GM23338 (cell line): ENCODE results near the gene PGLYRP1. TPM values are rescaled to one million over a fixed set of nuclear protein-coding genes. Genes with fewer than 3 reads are reported as not detected.

Experiments used
- ATAC-seq: fragments of 200-7000 bp; cut with Tn5 transposase; 3 replicates; pipeline ENCODE4 v1.9.1; 2020
- DNase-seq: peaks from one replicate; pipeline ENCODE4 v3.0.0-alpha.2; 2015; ENCODE audit warnings: low spot score
- H2AFZ ChIP-seq: fragments of 200-600 bp; sonication (generic); 2 replicates; pipeline ENCODE4 v1.8.0; 2016; ENCODE audit warnings: antibody characterized with exemption, mild to moderate bottlenecking, moderate library complexity
- H3F3A ChIP-seq: fragments of 200-600 bp; sonication (generic); replicated peaks from 2 replicates; pipeline ENCODE4 v1.8.0; 2017; ENCODE audit warnings: antibody characterized with exemption, mixed run types, low read depth
- H3K27ac ChIP-seq: fragments of 200-600 bp; sonication (generic); 2 replicates; pipeline ENCODE4 v1.6.1; 2016; ENCODE audit warnings: low read depth
- H3K27me3 ChIP-seq: fragments of 200-600 bp; sonication (generic); 2 replicates; pipeline ENCODE4 v1.8.0; 2016; ENCODE audit warnings: mild to moderate bottlenecking, mixed run types, moderate library complexity; ENCODE audit not compliant: insufficient read depth
- H3K36me3 ChIP-seq: fragments of 200-600 bp; sonication (generic); 2 replicates; pipeline ENCODE4 v1.8.0; 2016; ENCODE audit warnings: mild to moderate bottlenecking; ENCODE audit not compliant: insufficient read depth
- H3K4me1 ChIP-seq: fragments of 200-600 bp; sonication (generic); 2 replicates; pipeline ENCODE4 v1.8.0; 2016; ENCODE audit warnings: mild to moderate bottlenecking, moderate library complexity; ENCODE audit not compliant: insufficient read depth
- H3K4me2 ChIP-seq: fragments of 200-600 bp; sonication (generic); 2 replicates; pipeline ENCODE4 v1.7.1; 2017; ENCODE audit warnings: mixed run types
- H3K4me3 ChIP-seq: fragments of 200-600 bp; sonication (generic); 2 replicates; pipeline ENCODE4 v1.6.1; 2016; ENCODE audit warnings: mixed run types
- H3K79me2 ChIP-seq: fragments of 200-600 bp; sonication (generic); replicated peaks from 2 replicates; pipeline ENCODE4 v1.8.0; 2017; ENCODE audit warnings: mild to moderate bottlenecking; ENCODE audit not compliant: insufficient read depth
- H3K9me2 ChIP-seq: fragments of 200-600 bp; sonication (generic); 2 replicates; pipeline ENCODE4 v1.8.0; 2017; ENCODE audit not compliant: insufficient read depth
- H4K20me1 ChIP-seq: fragments of 200-600 bp; sonication (generic); replicated peaks from 2 replicates; pipeline ENCODE4 v1.8.0; 2017; ENCODE audit warnings: mild to moderate bottlenecking; ENCODE audit not compliant: insufficient read depth
- H3K27ac Mint-ChIP-seq: 2 replicates; pipeline ENCODE4 v1.8.0; 2020; ENCODE audit warnings: inconsistent platforms, mild to moderate bottlenecking, moderate library complexity, mixed read lengths
- H3K27me3 Mint-ChIP-seq: 3 replicates; pipeline ENCODE4 v1.8.0; 2022; ENCODE audit warnings: low read depth, mild to moderate bottlenecking, moderate library complexity, mixed read lengths, inconsistent platforms; ENCODE audit not compliant: insufficient read depth, poor library complexity
- H3K36me3 Mint-ChIP-seq: 3 replicates; pipeline ENCODE4 v1.8.0; 2021; ENCODE audit warnings: low read depth, mild to moderate bottlenecking, inconsistent platforms, moderate library complexity, mixed read lengths
- H3K4me1 Mint-ChIP-seq: 3 replicates; pipeline ENCODE4 v1.8.0; 2020; ENCODE audit warnings: mild to moderate bottlenecking, inconsistent platforms, mixed read lengths
- H3K4me3 Mint-ChIP-seq: 3 replicates; pipeline ENCODE4 v1.8.0; 2021; ENCODE audit warnings: moderate library complexity, mild to moderate bottlenecking, inconsistent platforms, mixed read lengths
- H3K9me3 Mint-ChIP-seq: 3 replicates; pipeline ENCODE4 v1.8.0; 2020; ENCODE audit warnings: moderate library complexity, mild to moderate bottlenecking, inconsistent platforms, mixed read lengths
- CREB1 ChIP-seq: fragments of 250-450 bp; sonication (Bioruptor Pico); IDR thresholded peaks from 2 replicates; pipeline ENCODE4 v1.5.0; 2020; ENCODE audit warnings: low read depth, mild to moderate bottlenecking, moderate library complexity
- EZH2 ChIP-seq: fragments of 200-600 bp; sonication (generic); IDR thresholded peaks from one replicate; pipeline ENCODE4 v1.8.0; 2017; ENCODE audit warnings: antibody characterized with exemption, mild to moderate bottlenecking, low read depth; ENCODE audit not compliant: unreplicated experiment
- JUNB ChIP-seq: IDR thresholded peaks from one replicate; pipeline ENCODE4 v1.6.1; 2016; ENCODE audit warnings: antibody characterized with exemption; ENCODE audit not compliant: unreplicated experiment
- POLR2AphosphoS5 ChIP-seq: IDR thresholded peaks from 2 replicates; pipeline ENCODE4 v1.6.1; 2016; ENCODE audit warnings: antibody characterized with exemption, low read depth
- ZNF331 ChIP-seq: fragments of 250-450 bp; sonication (Bioruptor Pico); IDR thresholded peaks from 2 replicates; pipeline ENCODE4 v1.5.0; 2020; ENCODE audit warnings: low read depth, mild to moderate bottlenecking, moderate library complexity
- polyA plus RNA-seq: library from polyadenylated mRNA; unstranded; fragments of >200 nt; fragmentation: Nextera tagmentation; extraction: Ambion mirVana; gene quantifications from 2 replicates; pipeline ENCODE4 v1.2.1, GENCODE V29; 2016
- total RNA-seq: library from RNA; depleted of rRNA; stranded (reverse); fragments of >200 nt; shearing (Covaris generic); gene quantifications from 2 replicates; pipeline ENCODE4 v1.2.3, GENCODE V29; 2014
- TF ChIP-seq, protein P1 (sequence below): fragments of 250-450 bp; sonication (Bioruptor Pico); IDR thresholded peaks from 2 replicates; pipeline ENCODE4 v1.5.0; 2020; ENCODE audit warnings: mild to moderate bottlenecking, moderate library complexity
- TF ChIP-seq, protein P2 (sequence below), 2 experiments: fragments of 200-600 bp in 1 of 2; sonication (generic) in 1 of 2; conservative IDR thresholded peaks; 2 replicates each; pipeline versions ENCODE4 v1.5.1 to v1.6.1; 2016 to 2017; ENCODE audit warnings: antibody characterized with exemption in 2 of 2, low read depth in 2 of 2, mild to moderate bottlenecking in 2 of 2, moderate library complexity in 1 of 2
- TF ChIP-seq, protein P3 (sequence below): IDR thresholded peaks from one replicate; pipeline ENCODE4 v1.6.1; 2018; ENCODE audit warnings: antibody characterized with exemption; ENCODE audit not compliant: unreplicated experiment
- TF ChIP-seq, protein P4 (sequence below): IDR thresholded peaks from 2 replicates; pipeline ENCODE4 v1.6.1; 2016; ENCODE audit warnings: antibody characterized with exemption

Gene PGLYRP1
- total and polyA plus RNA-seq, 2 experiments from 2014 or later, result not detected

DNA sequence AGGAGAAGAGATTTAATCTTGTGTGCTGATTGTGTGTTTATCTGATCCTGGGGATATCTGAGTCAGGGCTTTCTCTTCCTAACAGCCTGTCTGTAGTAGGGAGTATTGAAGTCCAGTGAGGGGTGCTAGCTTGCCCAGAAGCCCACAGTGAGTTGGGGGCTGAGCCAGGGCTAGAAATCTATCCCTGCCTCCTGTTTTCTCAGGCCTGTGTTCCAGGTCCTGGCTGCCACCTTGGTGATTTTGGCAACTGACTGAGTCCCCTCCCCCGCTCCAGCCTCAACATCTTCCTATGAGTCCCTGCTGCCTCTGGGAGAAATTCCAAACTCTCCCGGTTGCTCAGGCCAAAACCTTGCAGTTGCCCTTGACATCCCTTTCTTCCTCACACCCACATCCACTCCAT is 41.5 kb downstream of the PGLYRP1 start (continued):
- TF ChIP-seq, protein P1, sequence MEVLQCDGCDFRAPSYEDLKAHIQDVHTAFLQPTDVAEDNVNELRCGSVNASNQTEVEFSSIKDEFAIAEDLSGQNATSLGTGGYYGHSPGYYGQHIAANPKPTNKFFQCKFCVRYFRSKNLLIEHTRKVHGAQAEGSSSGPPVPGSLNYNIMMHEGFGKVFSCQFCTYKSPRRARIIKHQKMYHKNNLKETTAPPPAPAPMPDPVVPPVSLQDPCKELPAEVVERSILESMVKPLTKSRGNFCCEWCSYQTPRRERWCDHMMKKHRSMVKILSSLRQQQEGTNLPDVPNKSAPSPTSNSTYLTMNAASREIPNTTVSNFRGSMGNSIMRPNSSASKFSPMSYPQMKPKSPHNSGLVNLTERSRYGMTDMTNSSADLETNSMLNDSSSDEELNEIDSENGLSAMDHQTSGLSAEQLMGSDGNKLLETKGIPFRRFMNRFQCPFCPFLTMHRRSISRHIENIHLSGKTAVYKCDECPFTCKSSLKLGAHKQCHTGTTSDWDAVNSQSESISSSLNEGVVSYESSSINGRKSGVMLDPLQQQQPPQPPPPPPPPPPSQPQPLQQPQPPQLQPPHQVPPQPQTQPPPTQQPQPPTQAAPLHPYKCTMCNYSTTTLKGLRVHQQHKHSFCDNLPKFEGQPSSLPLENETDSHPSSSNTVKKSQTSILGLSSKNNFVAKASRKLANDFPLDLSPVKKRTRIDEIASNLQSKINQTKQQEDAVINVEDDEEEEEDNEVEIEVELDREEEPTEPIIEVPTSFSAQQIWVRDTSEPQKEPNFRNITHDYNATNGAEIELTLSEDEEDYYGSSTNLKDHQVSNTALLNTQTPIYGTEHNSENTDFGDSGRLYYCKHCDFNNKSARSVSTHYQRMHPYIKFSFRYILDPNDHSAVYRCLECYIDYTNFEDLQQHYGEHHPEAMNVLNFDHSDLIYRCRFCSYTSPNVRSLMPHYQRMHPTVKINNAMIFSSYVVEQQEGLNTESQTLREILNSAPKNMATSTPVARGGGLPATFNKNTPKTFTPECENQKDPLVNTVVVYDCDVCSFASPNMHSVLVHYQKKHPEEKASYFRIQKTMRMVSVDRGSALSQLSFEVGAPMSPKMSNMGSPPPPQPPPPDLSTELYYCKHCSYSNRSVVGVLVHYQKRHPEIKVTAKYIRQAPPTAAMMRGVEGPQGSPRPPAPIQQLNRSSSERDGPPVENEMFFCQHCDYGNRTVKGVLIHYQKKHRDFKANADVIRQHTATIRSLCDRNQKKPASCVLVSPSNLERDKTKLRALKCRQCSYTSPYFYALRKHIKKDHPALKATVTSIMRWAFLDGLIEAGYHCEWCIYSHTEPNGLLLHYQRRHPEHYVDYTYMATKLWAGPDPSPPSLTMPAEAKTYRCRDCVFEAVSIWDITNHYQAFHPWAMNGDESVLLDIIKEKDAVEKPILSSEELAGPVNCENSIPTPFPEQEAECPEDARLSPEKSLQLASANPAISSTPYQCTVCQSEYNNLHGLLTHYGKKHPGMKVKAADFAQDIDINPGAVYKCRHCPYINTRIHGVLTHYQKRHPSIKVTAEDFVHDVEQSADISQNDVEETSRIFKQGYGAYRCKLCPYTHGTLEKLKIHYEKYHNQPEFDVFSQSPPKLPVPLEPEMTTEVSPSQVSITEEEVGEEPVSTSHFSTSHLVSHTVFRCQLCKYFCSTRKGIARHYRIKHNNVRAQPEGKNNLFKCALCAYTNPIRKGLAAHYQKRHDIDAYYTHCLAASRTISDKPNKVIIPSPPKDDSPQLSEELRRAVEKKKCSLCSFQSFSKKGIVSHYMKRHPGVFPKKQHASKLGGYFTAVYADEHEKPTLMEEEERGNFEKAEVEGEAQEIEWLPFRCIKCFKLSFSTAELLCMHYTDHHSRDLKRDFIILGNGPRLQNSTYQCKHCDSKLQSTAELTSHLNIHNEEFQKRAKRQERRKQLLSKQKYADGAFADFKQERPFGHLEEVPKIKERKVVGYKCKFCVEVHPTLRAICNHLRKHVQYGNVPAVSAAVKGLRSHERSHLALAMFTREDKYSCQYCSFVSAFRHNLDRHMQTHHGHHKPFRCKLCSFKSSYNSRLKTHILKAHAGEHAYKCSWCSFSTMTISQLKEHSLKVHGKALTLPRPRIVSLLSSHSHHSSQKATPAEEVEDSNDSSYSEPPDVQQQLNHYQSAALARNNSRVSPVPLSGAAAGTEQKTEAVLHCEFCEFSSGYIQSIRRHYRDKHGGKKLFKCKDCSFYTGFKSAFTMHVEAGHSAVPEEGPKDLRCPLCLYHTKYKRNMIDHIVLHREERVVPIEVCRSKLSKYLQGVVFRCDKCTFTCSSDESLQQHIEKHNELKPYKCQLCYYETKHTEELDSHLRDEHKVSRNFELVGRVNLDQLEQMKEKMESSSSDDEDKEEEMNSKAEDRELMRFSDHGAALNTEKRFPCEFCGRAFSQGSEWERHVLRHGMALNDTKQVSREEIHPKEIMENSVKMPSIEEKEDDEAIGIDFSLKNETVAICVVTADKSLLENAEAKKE (CRISPR knock-in tag), result no peak
- TF ChIP-seq JUNB, result no peak
- TF ChIP-seq, protein P2, sequence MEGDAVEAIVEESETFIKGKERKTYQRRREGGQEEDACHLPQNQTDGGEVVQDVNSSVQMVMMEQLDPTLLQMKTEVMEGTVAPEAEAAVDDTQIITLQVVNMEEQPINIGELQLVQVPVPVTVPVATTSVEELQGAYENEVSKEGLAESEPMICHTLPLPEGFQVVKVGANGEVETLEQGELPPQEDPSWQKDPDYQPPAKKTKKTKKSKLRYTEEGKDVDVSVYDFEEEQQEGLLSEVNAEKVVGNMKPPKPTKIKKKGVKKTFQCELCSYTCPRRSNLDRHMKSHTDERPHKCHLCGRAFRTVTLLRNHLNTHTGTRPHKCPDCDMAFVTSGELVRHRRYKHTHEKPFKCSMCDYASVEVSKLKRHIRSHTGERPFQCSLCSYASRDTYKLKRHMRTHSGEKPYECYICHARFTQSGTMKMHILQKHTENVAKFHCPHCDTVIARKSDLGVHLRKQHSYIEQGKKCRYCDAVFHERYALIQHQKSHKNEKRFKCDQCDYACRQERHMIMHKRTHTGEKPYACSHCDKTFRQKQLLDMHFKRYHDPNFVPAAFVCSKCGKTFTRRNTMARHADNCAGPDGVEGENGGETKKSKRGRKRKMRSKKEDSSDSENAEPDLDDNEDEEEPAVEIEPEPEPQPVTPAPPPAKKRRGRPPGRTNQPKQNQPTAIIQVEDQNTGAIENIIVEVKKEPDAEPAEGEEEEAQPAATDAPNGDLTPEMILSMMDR (conservative IDR thresholded peaks at IDR 0.05; ENCODE audit: low read depth in 2 of 2), result no peak
- no peak for TF ChIP-seq POLR2AphosphoS5
- no peak for TF ChIP-seq ZNF331 (CRISPR knock-in tag)

DNA sequence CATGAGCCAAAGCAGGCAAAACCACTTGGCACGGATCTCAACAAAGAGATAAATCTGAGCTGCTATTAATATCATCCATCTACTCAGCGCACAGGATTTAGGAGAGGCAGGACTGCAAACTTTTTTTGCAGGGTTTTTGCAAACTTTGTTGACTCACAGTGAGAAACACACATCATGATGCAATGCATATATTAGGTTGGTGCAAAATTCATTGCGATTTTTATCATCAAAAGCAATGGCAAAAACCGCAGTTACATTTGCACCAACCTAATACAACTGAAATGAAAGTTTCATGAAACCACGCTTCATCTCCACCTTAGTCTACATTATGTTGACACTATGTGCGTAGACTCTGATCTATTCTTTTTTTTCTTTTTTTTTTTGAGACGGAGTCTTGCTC is 44.7 kb downstream of the PGLYRP1 start:
- H3K4me2 ChIP-seq, result no peak overlapping the region
- H3K36me3 ChIP-seq, result no peaks in the 10 kb centered on the region
- H3K27me3 ChIP-seq, result 0 out of 2 replicates have a peak, but pooled peaks cover 2% of the 10 kb centered on the region
- ATAC-seq, result no peak
- no peak overlapping the region for H2AFZ ChIP-seq
- H3K9me2 ChIP-seq, result no peaks in the 10 kb centered on the region
- no peaks in the 10 kb centered on the region; the same call in 1 of the 2 replicates for H4K20me1 ChIP-seq
- H3K27ac ChIP-seq, result no peak overlapping the region
- Mint-ChIP-seq H3K4me1 (peaks cover 15% of the 10 kb centered on the region), H3K9me3 (no peaks in the 10 kb centered on the region), H3K27me3 (peaks cover 2% of the 10 kb centered on the region), H3K27ac (no peak overlapping the region), H3K4me3 (no peak overlapping the region), H3K36me3 (no peaks in the 10 kb centered on the region)
- no peak overlapping the region for H3K4me3 ChIP-seq
- H3K4me1 ChIP-seq, result peaks cover 9% of the 10 kb centered on the region
- DNase-seq, result no peak
- H3K79me2 ChIP-seq, result no peaks in the 10 kb centered on the region
- H3F3A ChIP-seq, result peaks cover 7% of the 10 kb centered on the region; the same call in 1 of the 2 replicates
- TF ChIP-seq, protein P3, sequence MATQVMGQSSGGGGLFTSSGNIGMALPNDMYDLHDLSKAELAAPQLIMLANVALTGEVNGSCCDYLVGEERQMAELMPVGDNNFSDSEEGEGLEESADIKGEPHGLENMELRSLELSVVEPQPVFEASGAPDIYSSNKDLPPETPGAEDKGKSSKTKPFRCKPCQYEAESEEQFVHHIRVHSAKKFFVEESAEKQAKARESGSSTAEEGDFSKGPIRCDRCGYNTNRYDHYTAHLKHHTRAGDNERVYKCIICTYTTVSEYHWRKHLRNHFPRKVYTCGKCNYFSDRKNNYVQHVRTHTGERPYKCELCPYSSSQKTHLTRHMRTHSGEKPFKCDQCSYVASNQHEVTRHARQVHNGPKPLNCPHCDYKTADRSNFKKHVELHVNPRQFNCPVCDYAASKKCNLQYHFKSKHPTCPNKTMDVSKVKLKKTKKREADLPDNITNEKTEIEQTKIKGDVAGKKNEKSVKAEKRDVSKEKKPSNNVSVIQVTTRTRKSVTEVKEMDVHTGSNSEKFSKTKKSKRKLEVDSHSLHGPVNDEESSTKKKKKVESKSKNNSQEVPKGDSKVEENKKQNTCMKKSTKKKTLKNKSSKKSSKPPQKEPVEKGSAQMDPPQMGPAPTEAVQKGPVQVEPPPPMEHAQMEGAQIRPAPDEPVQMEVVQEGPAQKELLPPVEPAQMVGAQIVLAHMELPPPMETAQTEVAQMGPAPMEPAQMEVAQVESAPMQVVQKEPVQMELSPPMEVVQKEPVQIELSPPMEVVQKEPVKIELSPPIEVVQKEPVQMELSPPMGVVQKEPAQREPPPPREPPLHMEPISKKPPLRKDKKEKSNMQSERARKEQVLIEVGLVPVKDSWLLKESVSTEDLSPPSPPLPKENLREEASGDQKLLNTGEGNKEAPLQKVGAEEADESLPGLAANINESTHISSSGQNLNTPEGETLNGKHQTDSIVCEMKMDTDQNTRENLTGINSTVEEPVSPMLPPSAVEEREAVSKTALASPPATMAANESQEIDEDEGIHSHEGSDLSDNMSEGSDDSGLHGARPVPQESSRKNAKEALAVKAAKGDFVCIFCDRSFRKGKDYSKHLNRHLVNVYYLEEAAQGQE, result no peak
- TF ChIP-seq, protein P4, sequence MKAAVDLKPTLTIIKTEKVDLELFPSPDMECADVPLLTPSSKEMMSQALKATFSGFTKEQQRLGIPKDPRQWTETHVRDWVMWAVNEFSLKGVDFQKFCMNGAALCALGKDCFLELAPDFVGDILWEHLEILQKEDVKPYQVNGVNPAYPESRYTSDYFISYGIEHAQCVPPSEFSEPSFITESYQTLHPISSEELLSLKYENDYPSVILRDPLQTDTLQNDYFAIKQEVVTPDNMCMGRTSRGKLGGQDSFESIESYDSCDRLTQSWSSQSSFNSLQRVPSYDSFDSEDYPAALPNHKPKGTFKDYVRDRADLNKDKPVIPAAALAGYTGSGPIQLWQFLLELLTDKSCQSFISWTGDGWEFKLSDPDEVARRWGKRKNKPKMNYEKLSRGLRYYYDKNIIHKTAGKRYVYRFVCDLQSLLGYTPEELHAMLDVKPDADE, result no peak
- TF ChIP-seq, protein P2 (conservative IDR thresholded peaks at IDR 0.05; ENCODE audit: low read depth in 2 of 2), result no peak
- TF ChIP-seq EZH2, result no peak
- TF ChIP-seq CREB1 (CRISPR knock-in tag), result no peak
- TF ChIP-seq ZNF331 (CRISPR knock-in tag), result no peak
